Measurements from ENCODE around the gene EPHX1.
"Not testable (repeated sequence)": the region's sequence is repeated elsewhere in the genome, so short reads cannot be mapped to it uniquely, and the experiment has no call there.

Gene EPHX1

DNA sequence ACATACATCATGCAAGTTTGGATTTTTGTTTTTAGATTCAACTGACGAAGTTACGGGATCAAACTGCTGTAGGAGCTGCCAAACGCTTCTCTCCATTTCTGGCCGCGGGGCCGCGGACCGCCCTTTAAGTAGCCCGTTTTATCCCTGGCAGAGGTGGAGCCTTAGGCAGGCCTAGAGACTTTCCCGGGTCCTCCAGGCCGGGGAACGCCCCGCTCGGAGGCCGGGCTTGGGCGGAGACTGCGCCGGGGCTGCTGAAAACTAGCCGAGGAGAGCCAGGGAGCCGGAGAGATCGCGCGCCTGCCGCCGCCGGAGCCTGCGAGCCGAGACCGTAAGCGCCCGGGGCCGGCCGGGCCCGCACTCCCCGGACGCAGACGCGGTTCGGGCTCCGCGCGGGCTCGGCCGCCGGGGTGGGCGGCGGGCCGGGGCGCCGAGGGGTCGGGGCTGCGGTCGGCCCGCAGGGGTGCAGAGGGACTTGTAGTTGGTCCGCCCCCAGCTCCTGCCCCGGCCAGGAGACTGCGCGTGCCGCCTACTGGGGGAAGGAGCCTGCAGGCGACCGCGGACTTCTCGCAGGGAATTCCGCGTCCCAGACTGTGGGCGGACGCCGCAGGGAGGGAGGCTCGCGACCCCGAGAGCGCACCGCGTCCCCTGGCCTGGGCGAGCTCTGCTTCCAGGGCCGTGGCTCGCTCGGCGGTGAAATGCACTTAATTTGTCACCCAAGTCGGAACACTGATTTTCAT lies at the start of gene EPHX1:
TSS of gene EPHX1 (plus strand) at position 283 of the 737 bp plus-strand sequence. CDS start 18,606 bp downstream, outside the sequence.
- Histone ChIP-seq H3K27ac (ENCODE audit: poor library complexity, severe bottlenecking) (peak within 1 kb of the TSS; percentile 36), H3K4me1 (ENCODE audit: insufficient read depth, poor library complexity, severe bottlenecking) (peaks cover 7% of the 10 kb centered on the region), H3K36me3 (ENCODE audit: low read depth) (no peaks in the 10 kb centered on the region), H3K9me3 (ENCODE audit: severe bottlenecking) (no peaks in the 10 kb centered on the region), H3K27me3 (ENCODE audit: insufficient read depth, poor library complexity, severe bottlenecking) (no peaks in the 10 kb centered on the region), H3K4me3 (ENCODE audit: severe bottlenecking) (peak within 1 kb of the TSS; percentile 71)
- peak; percentile 65 for DNase-seq (ENCODE audit: low spot score)
- TF ChIP-seq, protein P1, sequence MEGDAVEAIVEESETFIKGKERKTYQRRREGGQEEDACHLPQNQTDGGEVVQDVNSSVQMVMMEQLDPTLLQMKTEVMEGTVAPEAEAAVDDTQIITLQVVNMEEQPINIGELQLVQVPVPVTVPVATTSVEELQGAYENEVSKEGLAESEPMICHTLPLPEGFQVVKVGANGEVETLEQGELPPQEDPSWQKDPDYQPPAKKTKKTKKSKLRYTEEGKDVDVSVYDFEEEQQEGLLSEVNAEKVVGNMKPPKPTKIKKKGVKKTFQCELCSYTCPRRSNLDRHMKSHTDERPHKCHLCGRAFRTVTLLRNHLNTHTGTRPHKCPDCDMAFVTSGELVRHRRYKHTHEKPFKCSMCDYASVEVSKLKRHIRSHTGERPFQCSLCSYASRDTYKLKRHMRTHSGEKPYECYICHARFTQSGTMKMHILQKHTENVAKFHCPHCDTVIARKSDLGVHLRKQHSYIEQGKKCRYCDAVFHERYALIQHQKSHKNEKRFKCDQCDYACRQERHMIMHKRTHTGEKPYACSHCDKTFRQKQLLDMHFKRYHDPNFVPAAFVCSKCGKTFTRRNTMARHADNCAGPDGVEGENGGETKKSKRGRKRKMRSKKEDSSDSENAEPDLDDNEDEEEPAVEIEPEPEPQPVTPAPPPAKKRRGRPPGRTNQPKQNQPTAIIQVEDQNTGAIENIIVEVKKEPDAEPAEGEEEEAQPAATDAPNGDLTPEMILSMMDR (IDR thresholded peaks at IDR 0.05; ENCODE audit: poor library complexity, severe bottlenecking): peak; percentile 14
- peak; percentile 90 for ATAC-seq (ENCODE audit: low read depth)

DNA sequence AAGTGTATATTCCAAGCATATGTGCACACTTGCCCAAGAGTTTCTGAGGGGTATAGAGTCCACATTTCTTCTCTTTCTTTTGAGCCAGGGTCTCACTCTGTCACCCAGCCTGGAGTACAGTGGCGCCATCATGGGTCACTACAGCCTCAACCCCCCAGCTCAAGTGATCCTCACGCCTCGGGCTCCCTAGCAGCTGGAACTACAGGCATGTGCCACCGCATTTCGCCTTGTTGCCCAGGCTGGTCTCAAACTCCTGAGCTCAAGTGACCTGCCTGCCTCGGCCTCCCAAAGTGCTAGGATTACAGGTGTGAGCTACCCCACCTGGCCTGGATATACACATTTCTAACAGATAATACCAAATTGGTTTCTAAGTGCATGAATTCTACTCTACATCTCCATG lies 49.4 kb upstream of the EPHX1 start:
- TF ChIP-seq, protein P1 (IDR thresholded peaks at IDR 0.05; ENCODE audit: poor library complexity, severe bottlenecking): no peak
- Histone ChIP-seq H3K4me3 (ENCODE audit: severe bottlenecking) (no peak overlapping the region), H3K27me3 (ENCODE audit: insufficient read depth, poor library complexity, severe bottlenecking) (no peaks in the 10 kb centered on the region), H3K4me1 (ENCODE audit: insufficient read depth, poor library complexity, severe bottlenecking) (no peaks in the 10 kb centered on the region), H3K27ac (ENCODE audit: poor library complexity, severe bottlenecking) (no peak overlapping the region), H3K9me3 (ENCODE audit: severe bottlenecking) (no peaks in the 10 kb centered on the region), H3K36me3 (ENCODE audit: low read depth) (no peaks in the 10 kb centered on the region)
- no peak for ATAC-seq (ENCODE audit: low read depth)
- no peak for DNase-seq (ENCODE audit: low spot score)

DNA sequence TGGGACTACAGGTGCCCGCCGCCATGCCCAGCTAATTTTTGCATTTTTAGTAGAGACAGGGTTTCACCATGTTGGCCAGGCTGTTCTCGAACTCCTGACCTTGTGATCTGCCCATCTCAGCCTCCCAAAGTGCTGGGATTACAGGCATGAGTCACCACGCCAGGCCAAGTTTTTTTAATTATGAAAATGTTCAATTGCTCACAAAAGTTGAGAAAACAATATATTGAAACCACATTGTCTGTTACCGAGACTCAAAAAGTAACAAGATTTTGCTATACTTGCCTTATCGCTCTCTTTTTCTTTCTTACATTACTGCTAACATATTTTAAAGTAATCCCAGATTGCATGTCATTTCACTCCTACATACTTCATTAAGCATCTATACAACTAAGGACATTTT lies 48.5 kb upstream of the EPHX1 start:
- not testable (repeated sequence) for ATAC-seq (ENCODE audit: low read depth); DNase-seq (ENCODE audit: low spot score); H3K9me3 ChIP-seq (ENCODE audit: severe bottlenecking); H3K4me3 ChIP-seq (ENCODE audit: severe bottlenecking); H3K36me3 ChIP-seq (ENCODE audit: low read depth); H3K4me1 ChIP-seq (ENCODE audit: insufficient read depth, poor library complexity, severe bottlenecking); H3K27me3 ChIP-seq (ENCODE audit: insufficient read depth, poor library complexity, severe bottlenecking); H3K27ac ChIP-seq (ENCODE audit: poor library complexity, severe bottlenecking)

DNA sequence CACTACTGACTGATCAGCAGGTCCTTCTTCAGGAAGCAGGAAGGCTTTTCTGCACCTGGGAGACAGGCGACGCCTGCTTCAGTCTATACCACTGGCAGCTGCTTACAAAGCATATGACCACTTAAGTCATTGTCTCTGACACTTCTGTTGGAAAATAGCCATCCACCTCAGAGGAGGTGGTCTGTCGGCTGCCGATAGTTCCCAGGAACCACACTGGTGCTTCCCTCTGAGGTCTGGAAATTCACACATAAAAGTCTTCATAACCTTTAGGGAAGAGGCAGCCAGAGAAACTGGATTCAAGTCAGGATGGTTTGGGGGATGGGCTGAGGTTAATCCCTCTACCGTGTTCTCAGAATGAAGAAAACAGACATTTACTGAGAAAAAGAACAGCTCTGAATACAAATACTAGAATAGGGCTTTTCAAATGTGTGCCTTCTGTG lies 47.9 kb upstream of the EPHX1 start:
- no peaks in the 10 kb centered on the region for H3K36me3 ChIP-seq (ENCODE audit: low read depth)
- ATAC-seq (ENCODE audit: low read depth): no peak
- H3K4me3 ChIP-seq (ENCODE audit: severe bottlenecking): no peak overlapping the region
- H3K27ac ChIP-seq (ENCODE audit: poor library complexity, severe bottlenecking): peak overlapping the region; percentile 13
- no peaks in the 10 kb centered on the region for H3K4me1 ChIP-seq (ENCODE audit: insufficient read depth, poor library complexity, severe bottlenecking)
- H3K9me3 ChIP-seq (ENCODE audit: severe bottlenecking): no peaks in the 10 kb centered on the region
- no peaks in the 10 kb centered on the region for H3K27me3 ChIP-seq (ENCODE audit: insufficient read depth, poor library complexity, severe bottlenecking)
- DNase-seq (ENCODE audit: low spot score): no peak
- TF ChIP-seq, protein P1 (IDR thresholded peaks at IDR 0.05; ENCODE audit: poor library complexity, severe bottlenecking): no peak

DNA sequence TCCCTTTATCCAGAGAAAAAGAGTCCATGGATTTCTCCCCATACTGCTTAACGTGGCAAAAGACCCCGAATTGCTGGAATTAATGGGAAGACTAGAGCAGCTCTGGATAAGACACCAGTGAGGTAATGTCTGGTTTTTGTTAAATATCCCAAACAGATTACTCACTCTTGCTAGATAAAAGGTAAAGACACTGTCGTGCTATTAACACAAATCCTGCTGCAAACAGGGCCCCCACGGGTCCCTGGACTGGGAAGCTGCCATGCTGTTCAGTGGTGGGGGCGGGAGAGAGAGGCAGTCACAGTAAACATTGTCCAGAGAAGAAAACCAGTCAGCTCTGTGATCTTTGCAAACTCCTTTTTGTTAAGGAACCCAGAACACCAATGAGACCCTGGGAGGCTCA lies 47.5 kb upstream of the EPHX1 start:
- no peak for DNase-seq (ENCODE audit: low spot score)
- Histone ChIP-seq H3K27me3 (ENCODE audit: insufficient read depth, poor library complexity, severe bottlenecking) (no peaks in the 10 kb centered on the region), H3K9me3 (ENCODE audit: severe bottlenecking) (no peaks in the 10 kb centered on the region), H3K4me1 (ENCODE audit: insufficient read depth, poor library complexity, severe bottlenecking) (peaks cover under 1% of the 10 kb centered on the region), H3K4me3 (ENCODE audit: severe bottlenecking) (no peak overlapping the region), H3K27ac (ENCODE audit: poor library complexity, severe bottlenecking) (peak overlapping the region; percentile 13), H3K36me3 (ENCODE audit: low read depth) (no peaks in the 10 kb centered on the region)
- ATAC-seq (ENCODE audit: low read depth): no peak
- TF ChIP-seq, protein P1 (IDR thresholded peaks at IDR 0.05; ENCODE audit: poor library complexity, severe bottlenecking): no peak
